GM23338 (cell line): ENCODE measurements around the gene PROKR1. TPM values are rescaled to one million over a fixed set of nuclear protein-coding genes. Genes with fewer than 3 reads are reported as not detected.
"Not testable (repeated sequence)": the region's sequence is repeated elsewhere in the genome, so short reads cannot be mapped to it uniquely, and the experiment has no call there.

Source experiments
- ATAC-seq: fragments of 200-7000 bp; cut with Tn5 transposase; 3 replicates; pipeline ENCODE4 v1.9.1; 2020
- DNase-seq: peaks from one replicate; pipeline ENCODE4 v3.0.0-alpha.2; 2015; ENCODE audit warnings: low spot score
- H2AFZ ChIP-seq: fragments of 200-600 bp; sonication (generic); 2 replicates; pipeline ENCODE4 v1.8.0; 2016; ENCODE audit warnings: antibody characterized with exemption, mild to moderate bottlenecking, moderate library complexity
- H3F3A ChIP-seq: fragments of 200-600 bp; sonication (generic); replicated peaks from 2 replicates; pipeline ENCODE4 v1.8.0; 2017; ENCODE audit warnings: antibody characterized with exemption, mixed run types, low read depth
- H3K27ac ChIP-seq: fragments of 200-600 bp; sonication (generic); 2 replicates; pipeline ENCODE4 v1.6.1; 2016; ENCODE audit warnings: low read depth
- H3K27me3 ChIP-seq: fragments of 200-600 bp; sonication (generic); 2 replicates; pipeline ENCODE4 v1.8.0; 2016; ENCODE audit warnings: mild to moderate bottlenecking, mixed run types, moderate library complexity; ENCODE audit not compliant: insufficient read depth
- H3K36me3 ChIP-seq: fragments of 200-600 bp; sonication (generic); 2 replicates; pipeline ENCODE4 v1.8.0; 2016; ENCODE audit warnings: mild to moderate bottlenecking; ENCODE audit not compliant: insufficient read depth
- H3K4me1 ChIP-seq: fragments of 200-600 bp; sonication (generic); 2 replicates; pipeline ENCODE4 v1.8.0; 2016; ENCODE audit warnings: mild to moderate bottlenecking, moderate library complexity; ENCODE audit not compliant: insufficient read depth
- H3K4me2 ChIP-seq: fragments of 200-600 bp; sonication (generic); 2 replicates; pipeline ENCODE4 v1.7.1; 2017; ENCODE audit warnings: mixed run types
- H3K4me3 ChIP-seq: fragments of 200-600 bp; sonication (generic); 2 replicates; pipeline ENCODE4 v1.6.1; 2016; ENCODE audit warnings: mixed run types
- H3K79me2 ChIP-seq: fragments of 200-600 bp; sonication (generic); replicated peaks from 2 replicates; pipeline ENCODE4 v1.8.0; 2017; ENCODE audit warnings: mild to moderate bottlenecking; ENCODE audit not compliant: insufficient read depth
- H3K9me2 ChIP-seq: fragments of 200-600 bp; sonication (generic); 2 replicates; pipeline ENCODE4 v1.8.0; 2017; ENCODE audit not compliant: insufficient read depth
- H4K20me1 ChIP-seq: fragments of 200-600 bp; sonication (generic); replicated peaks from 2 replicates; pipeline ENCODE4 v1.8.0; 2017; ENCODE audit warnings: mild to moderate bottlenecking; ENCODE audit not compliant: insufficient read depth
- H3K27ac Mint-ChIP-seq: 2 replicates; pipeline ENCODE4 v1.8.0; 2020; ENCODE audit warnings: inconsistent platforms, mild to moderate bottlenecking, moderate library complexity, mixed read lengths
- H3K27me3 Mint-ChIP-seq: 3 replicates; pipeline ENCODE4 v1.8.0; 2022; ENCODE audit warnings: low read depth, mild to moderate bottlenecking, moderate library complexity, mixed read lengths, inconsistent platforms; ENCODE audit not compliant: insufficient read depth, poor library complexity
- H3K36me3 Mint-ChIP-seq: 3 replicates; pipeline ENCODE4 v1.8.0; 2021; ENCODE audit warnings: low read depth, mild to moderate bottlenecking, inconsistent platforms, moderate library complexity, mixed read lengths
- H3K4me1 Mint-ChIP-seq: 3 replicates; pipeline ENCODE4 v1.8.0; 2020; ENCODE audit warnings: mild to moderate bottlenecking, inconsistent platforms, mixed read lengths
- H3K4me3 Mint-ChIP-seq: 3 replicates; pipeline ENCODE4 v1.8.0; 2021; ENCODE audit warnings: moderate library complexity, mild to moderate bottlenecking, inconsistent platforms, mixed read lengths
- H3K9me3 Mint-ChIP-seq: 3 replicates; pipeline ENCODE4 v1.8.0; 2020; ENCODE audit warnings: moderate library complexity, mild to moderate bottlenecking, inconsistent platforms, mixed read lengths
- EZH2phosphoT487 ChIP-seq: fragments of 200-600 bp; sonication (generic); IDR thresholded peaks from one replicate; pipeline ENCODE4 v1.8.1; 2018; ENCODE audit warnings: antibody characterized with exemption; ENCODE audit not compliant: unreplicated experiment
- JUNB ChIP-seq: IDR thresholded peaks from one replicate; pipeline ENCODE4 v1.6.1; 2016; ENCODE audit warnings: antibody characterized with exemption; ENCODE audit not compliant: unreplicated experiment
- NANOG ChIP-seq: IDR thresholded peaks from 2 replicates; pipeline ENCODE4 v1.6.1; 2016; ENCODE audit warnings: antibody characterized with exemption, borderline replicate concordance
- STAT1 ChIP-seq: IDR thresholded peaks from one replicate; pipeline ENCODE4 v1.6.1; 2016; ENCODE audit warnings: antibody characterized with exemption; ENCODE audit not compliant: unreplicated experiment
- ZNF462 ChIP-seq: fragments of 250-450 bp; sonication (Bioruptor Pico); IDR thresholded peaks from 2 replicates; pipeline ENCODE4 v1.5.0; 2020; ENCODE audit warnings: mild to moderate bottlenecking, moderate library complexity
- polyA plus RNA-seq: library from polyadenylated mRNA; unstranded; fragments of >200 nt; fragmentation: Nextera tagmentation; extraction: Ambion mirVana; gene quantifications from 2 replicates; pipeline ENCODE4 v1.2.1, GENCODE V29; 2016
- total RNA-seq: library from RNA; depleted of rRNA; stranded (reverse); fragments of >200 nt; shearing (Covaris generic); gene quantifications from 2 replicates; pipeline ENCODE4 v1.2.3, GENCODE V29; 2014

Gene PROKR1
- total and polyA plus RNA-seq, 2 experiments from 2014 or later: 0.61 to 5.3 TPM

- H2AFZ ChIP-seq: no peak overlapping the region
- Mint-ChIP-seq H3K27me3 (peaks cover 6% of the 10 kb centered on the region), H3K27ac (no peak overlapping the region), H3K4me1 (peaks cover 20% of the 10 kb centered on the region), H3K36me3 (peaks cover 33% of the 10 kb centered on the region), H3K4me3 (no peak overlapping the region), H3K9me3 (peaks cover 41% of the 10 kb centered on the region)
- peaks cover 15% of the 10 kb centered on the region for H3K4me1 ChIP-seq
- DNase-seq: no peak
- no peaks in the 10 kb centered on the region for H4K20me1 ChIP-seq
- no peaks in the 10 kb centered on the region for H3K27me3 ChIP-seq
- no peaks in the 10 kb centered on the region for H3F3A ChIP-seq
- no peaks in the 10 kb centered on the region; the same call in 1 of the 2 replicates for H3K79me2 ChIP-seq
- no peak overlapping the region for H3K4me3 ChIP-seq
- TF ChIP-seq EZH2phosphoT487 (no peak), STAT1 (no peak), NANOG (no peak), JUNB (no peak), ZNF462 (CRISPR knock-in tag) (no peak)
- 0 out of 2 replicates have a peak, but pooled peaks cover 6% of the 10 kb centered on the region for H3K36me3 ChIP-seq
- H3K9me2 ChIP-seq: peaks cover 16% of the 10 kb centered on the region; the same call in 1 of the 2 replicates
- no peak for ATAC-seq
- H3K4me2 ChIP-seq: no peak overlapping the region
- no peak overlapping the region for H3K27ac ChIP-seq
These were observed 32.1 kb downstream of the PROKR1 start for GRCh38 chr2:68675470-68675869.

DNA sequence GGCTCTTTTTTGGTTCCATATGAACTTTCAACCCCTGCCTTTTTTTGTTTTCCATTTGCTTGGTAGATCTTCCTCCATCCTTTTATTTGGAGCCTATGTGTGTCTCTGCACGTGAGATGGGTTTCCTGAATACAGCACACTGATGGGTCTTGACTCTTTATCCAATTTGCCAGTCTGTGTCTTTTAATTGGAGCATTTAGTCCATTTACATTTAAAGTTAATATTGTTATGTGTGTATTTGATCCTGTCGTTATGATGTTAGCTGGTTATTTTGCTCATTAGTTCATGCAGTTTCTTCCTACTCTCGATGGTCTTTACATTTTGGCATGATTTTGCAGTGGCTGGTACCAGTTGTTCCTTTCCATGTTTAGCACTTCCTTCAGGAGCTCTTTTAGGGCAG, 34.5 kb downstream of the PROKR1 start:
- not testable (repeated sequence) for ATAC-seq, H3K27me3 ChIP-seq, H3F3A ChIP-seq, H3K4me3 Mint-ChIP-seq, H3K27ac Mint-ChIP-seq, H3K79me2 ChIP-seq, H3K9me2 ChIP-seq, H3K4me3 ChIP-seq, H3K4me2 ChIP-seq, H4K20me1 ChIP-seq, DNase-seq, H3K27ac ChIP-seq, H3K4me1 ChIP-seq, H2AFZ ChIP-seq, H3K4me1 Mint-ChIP-seq
- Mint-ChIP-seq H3K27me3 (peaks cover 11% of the 10 kb centered on the region), H3K36me3 (peaks cover 46% of the 10 kb centered on the region), H3K9me3 (peaks cover 50% of the 10 kb centered on the region)
- 0 out of 2 replicates have a peak, but pooled peaks cover 12% of the 10 kb centered on the region for H3K36me3 ChIP-seq

GRCh38 chr2:68679166-68679916, 36.0 kb downstream of the PROKR1 start:
- not testable (repeated sequence) for H3K9me2 ChIP-seq, H3K79me2 ChIP-seq, H3F3A ChIP-seq, H3K4me1 ChIP-seq, H4K20me1 ChIP-seq, H3K4me1 Mint-ChIP-seq, ATAC-seq, H3K27me3 ChIP-seq
- H3K27ac Mint-ChIP-seq: peak overlapping the region; percentile 48
- H3K36me3 Mint-ChIP-seq: peaks cover 46% of the 10 kb centered on the region
- H3K27me3 Mint-ChIP-seq: peaks cover 11% of the 10 kb centered on the region
- Histone ChIP-seq H3K27ac (peak overlapping the region; percentile 66; the same call in 1 of the 2 replicates), H3K36me3 (0 out of 2 replicates have a peak, but pooled peaks cover 12% of the 10 kb centered on the region), H3K4me3 (peak overlapping the region; percentile 51), H3K4me2 (peak overlapping the region; percentile 64), H2AFZ (peak overlapping the region; percentile 85)
- H3K9me3 Mint-ChIP-seq: peaks cover 45% of the 10 kb centered on the region
- H3K4me3 Mint-ChIP-seq: peak overlapping the region; percentile 44
- DNase-seq: peak; percentile 54

GRCh38 chr2:68679917-68680267, 36.5 kb downstream of the PROKR1 start:
- not testable (repeated sequence) for H3F3A ChIP-seq, H4K20me1 ChIP-seq, H3K27ac Mint-ChIP-seq, H3K4me1 ChIP-seq, H3K4me1 Mint-ChIP-seq, H3K9me2 ChIP-seq, DNase-seq, H3K27me3 ChIP-seq, H3K79me2 ChIP-seq, ATAC-seq
- Mint-ChIP-seq H3K27me3 (peaks cover 11% of the 10 kb centered on the region), H3K36me3 (peaks cover 42% of the 10 kb centered on the region), H3K9me3 (peaks cover 40% of the 10 kb centered on the region), H3K4me3 (peak overlapping the region; percentile 44)
- Histone ChIP-seq H3K27ac (0 out of 2 replicates have a peak overlapping the region, but pooled peaks have one; percentile 66), H2AFZ (peak overlapping the region; percentile 85; the same call in 1 of the 2 replicates), H3K36me3 (0 out of 2 replicates have a peak, but pooled peaks cover 12% of the 10 kb centered on the region), H3K4me3 (peak overlapping the region; percentile 51), H3K4me2 (peak overlapping the region; percentile 50)
